ENCODE measurements around the gene EGFR. TPM values are rescaled to one million over a fixed set of nuclear protein-coding genes. Genes with fewer than 3 reads are reported as not detected.

EGFR gene
- total RNA-seq, 1 donor from 2014 or later: 10.1 TPM

DNA sequence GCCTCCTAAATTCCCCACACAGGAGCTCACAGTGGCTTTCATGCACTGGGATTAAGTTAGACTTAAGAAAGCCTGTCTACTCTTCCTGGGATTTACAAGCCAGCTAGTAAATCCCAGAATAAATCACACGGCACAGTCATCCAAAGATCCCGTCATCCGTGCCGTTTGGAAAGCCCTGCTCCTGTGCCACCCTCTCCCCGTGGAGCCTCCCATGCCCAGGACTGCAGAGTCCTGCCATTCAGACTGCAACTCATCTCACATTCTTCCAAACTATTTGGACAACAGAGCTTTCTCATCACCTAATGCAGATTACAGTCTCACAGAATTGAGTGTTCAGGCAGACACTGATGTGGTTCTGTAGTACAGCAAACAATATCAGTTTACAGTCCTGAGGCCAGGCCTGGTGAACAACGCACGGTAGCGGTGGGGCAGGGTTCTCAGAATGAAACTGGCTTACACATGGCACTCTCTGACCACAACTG, 166.5 kb downstream of the EGFR start:
- intact Hi-C loops (cut with DNase I): no loop called here
- ATAC-seq (ENCODE audit: poor library complexity): no peak
- DNase-seq: no peak

DNA sequence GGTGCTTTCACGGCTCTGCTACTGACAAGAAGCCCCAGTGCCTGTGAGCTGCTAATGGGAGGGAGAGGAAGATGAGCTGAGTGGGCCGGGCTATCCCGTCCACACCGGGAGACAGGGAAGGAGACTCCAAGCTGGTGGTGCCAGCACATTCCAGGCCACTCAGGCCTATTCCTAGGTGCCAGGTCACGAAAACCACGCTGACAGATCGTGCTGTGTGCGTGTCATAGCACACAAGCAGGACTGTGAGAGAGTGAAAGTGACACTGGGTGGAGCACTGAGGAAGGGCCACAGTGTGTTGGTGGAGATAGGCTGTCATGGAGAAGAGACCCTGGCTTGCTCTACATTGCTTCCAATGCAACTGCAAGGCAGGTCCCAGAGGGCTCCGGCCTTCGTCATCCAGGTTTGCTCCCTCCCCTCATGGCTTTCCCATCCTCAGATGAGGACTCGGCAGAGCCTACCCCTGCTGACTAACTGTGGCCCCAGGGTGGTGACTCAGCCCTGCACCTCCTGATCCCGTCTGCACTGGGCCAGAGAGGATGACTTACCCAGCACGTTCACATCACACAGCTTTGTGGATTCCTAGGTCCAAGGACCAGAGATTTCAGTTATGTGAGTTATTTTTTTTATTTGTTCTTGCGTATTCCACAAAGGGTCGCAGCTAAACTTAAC, 167.3 kb downstream of the EGFR start:
- ATAC-seq (ENCODE audit: poor library complexity) (no peak), DNase-seq (no peak)
- intact Hi-C loops (cut with DNase I): no loop called here

DNA sequence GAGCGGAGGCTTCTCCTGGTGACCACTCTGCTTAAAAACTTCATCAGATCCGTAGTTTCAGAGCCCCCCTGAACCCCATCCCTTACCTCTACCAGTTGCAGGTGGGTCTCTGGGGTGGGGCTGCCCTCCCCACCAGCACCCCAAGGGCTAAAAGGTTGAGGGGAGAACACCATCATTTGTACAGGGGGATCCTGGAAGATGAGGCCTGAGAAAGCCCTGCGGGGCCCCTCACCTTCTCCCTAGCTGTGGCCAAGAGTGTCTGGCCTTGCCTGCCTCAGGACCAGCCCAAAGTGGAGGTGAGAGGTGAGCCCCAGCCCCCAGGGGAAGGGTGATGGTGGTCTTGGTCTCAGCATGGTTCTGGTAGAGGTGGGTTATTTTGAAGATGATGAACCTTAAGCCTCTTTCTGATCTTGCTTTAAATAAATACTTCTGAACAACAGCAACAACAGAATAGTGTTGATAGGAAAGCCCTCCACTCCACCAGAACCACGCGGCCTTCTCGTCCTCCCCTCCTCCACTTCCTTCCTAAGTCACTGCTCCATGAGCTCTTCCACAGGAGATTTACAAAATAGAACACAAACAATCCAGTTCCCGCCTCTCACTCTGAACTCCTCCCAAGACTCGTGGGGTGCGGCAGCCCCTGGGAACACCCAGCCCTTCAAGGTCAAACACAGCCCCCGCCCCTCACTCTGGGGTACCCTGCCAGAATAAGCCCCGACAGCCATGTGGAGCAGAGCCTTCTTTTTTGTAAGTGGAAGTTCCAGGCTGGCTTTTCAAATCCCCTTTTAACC, 169.1 kb downstream of the EGFR start:
- intact Hi-C loops (cut with DNase I): no loop called here
- DNase-seq (peak; percentile 61), ATAC-seq (ENCODE audit: poor library complexity) (peak; percentile 43)

GRCh38 chr7:55188590-55189138, 169.8 kb downstream of the EGFR start:
- intact Hi-C loops (cut with DNase I): no loop called here
- DNase-seq (no peak), ATAC-seq (ENCODE audit: poor library complexity) (no peak)

DNA sequence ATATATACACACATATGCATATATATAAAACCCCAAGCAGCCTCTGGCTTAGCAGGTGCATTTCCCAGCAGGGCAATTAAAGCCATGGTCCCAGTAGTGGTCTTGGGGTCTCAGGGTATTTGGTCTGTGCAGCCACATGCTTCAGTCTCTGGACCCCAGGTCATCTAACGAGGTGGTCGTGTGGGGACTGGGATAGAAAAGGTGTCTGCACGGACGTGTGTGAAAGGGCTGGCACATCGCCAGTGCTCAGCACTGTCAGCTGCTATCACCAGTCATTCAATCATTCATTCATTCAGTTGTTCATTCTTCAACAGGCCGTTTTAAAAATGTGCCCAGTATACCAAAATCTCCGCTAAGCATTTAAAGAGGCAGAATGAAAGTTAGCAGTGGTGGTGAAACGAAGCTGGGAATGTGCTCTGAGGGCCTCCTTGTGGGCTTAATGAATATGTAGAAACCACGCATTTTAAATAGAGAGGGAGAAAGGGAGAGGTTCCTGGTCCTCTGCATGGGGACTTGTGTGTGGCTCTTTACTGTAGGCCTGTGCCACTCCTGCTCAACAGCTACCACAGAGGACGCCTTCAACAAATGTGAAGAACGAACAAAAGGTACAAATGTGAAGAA, 170.4 kb downstream of the EGFR start:
- intact Hi-C loops (cut with DNase I): no loop called here
- DNase-seq (no peak), ATAC-seq (ENCODE audit: poor library complexity) (no peak)

GRCh38 chr7:55189878-55190436, 171.1 kb downstream of the EGFR start:
- ATAC-seq (ENCODE audit: poor library complexity) (no peak), DNase-seq (no peak)
- intact Hi-C loops (cut with DNase I): no loop called here

GRCh38 chr7:55190511-55191160, 171.8 kb downstream of the EGFR start:
- no peak for DNase-seq
- intact Hi-C loops (cut with DNase I): no loop called here
- ATAC-seq (ENCODE audit: poor library complexity): no peak

DNA sequence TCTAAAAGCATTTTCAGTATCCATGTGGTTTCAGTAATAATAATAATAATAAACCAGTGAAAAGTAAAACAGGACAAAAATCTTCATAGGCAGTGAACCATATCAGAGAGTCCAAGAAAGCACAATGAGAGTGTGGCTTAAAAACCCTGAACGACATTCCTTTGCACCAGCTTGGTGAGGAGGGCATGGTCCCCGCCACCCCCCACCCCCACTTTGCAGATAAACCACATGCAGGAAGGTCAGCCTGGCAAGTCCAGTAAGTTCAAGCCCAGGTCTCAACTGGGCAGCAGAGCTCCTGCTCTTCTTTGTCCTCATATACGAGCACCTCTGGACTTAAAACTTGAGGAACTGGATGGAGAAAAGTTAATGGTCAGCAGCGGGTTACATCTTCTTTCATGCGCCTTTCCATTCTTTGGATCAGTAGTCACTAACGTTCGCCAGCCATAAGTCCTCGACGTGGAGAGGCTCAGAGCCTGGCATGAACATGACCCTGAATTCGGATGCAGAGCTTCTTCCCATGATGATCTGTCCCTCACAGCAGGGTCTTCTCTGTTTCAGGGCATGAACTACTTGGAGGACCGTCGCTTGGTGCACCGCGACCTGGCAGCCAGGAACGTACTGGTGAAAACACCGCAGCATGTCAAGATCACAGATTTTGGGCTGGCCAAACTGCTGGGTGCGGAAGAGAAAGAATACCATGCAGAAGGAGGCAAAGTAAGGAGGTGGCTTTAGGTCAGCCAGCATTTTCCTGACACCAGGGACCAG, 172.5 kb downstream of the EGFR start:
- DNase-seq: no peak

GRCh38 chr7:55191926-55192692, 173.3 kb downstream of the EGFR start:
- no peak for ATAC-seq (ENCODE audit: poor library complexity)
- no peak for DNase-seq
- intact Hi-C loops (cut with DNase I): no loop called here

More for the DNA sequence above, 172.5 kb downstream of the EGFR start:
- intact Hi-C loops (cut with DNase I): no loop called here
- no peak for ATAC-seq (ENCODE audit: poor library complexity)

- ATAC-seq (ENCODE audit: poor library complexity) (no peak), DNase-seq (no peak)
- intact Hi-C loops (cut with DNase I): no loop called here
Measured at GRCh38 chr7:55192723-55193122, 173.9 kb downstream of the EGFR start.

DNA sequence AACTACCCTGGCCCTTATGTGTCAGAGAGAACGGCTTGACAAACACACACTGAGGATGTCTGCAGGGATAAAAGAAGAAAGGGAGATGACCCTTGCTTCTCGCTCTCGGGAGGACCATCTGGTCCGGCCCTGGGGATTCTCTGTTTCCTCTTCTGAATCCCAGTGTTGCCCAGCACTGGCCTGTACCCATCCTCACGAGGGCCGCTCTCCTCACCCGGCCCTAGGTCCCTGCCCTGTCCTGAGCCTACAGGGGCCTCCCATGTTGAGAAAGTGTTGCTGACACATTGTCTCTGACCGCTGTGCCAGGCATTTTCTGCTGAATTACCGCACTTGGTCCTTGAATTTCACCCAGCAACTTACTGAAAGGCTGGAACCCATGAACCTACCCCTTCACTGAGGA, 174.4 kb downstream of the EGFR start:
- no peak for ATAC-seq (ENCODE audit: poor library complexity)
- no peak for DNase-seq
- intact Hi-C loops (cut with DNase I): no loop called here

- intact Hi-C loops (cut with DNase I): no loop called here
- no peak for DNase-seq
Measured at GRCh38 chr7:55194522-55194921, 175.7 kb downstream of the EGFR start.

GRCh38 chr7:55198634-55199392, 180.0 kb downstream of the EGFR start:
- ATAC-seq (ENCODE audit: poor library complexity) (no peak), DNase-seq (no peak)
- intact Hi-C loops (cut with DNase I): no loop called here

More at GRCh38 chr7:55194522-55194921, 175.7 kb downstream of the EGFR start:
- no peak for ATAC-seq (ENCODE audit: poor library complexity)

- ATAC-seq (ENCODE audit: poor library complexity) (peak; percentile 64), DNase-seq (no peak)
- intact Hi-C loops (cut with DNase I): no loop called here
Measured at GRCh38 chr7:55199418-55199817, 180.6 kb downstream of the EGFR start.

DNA sequence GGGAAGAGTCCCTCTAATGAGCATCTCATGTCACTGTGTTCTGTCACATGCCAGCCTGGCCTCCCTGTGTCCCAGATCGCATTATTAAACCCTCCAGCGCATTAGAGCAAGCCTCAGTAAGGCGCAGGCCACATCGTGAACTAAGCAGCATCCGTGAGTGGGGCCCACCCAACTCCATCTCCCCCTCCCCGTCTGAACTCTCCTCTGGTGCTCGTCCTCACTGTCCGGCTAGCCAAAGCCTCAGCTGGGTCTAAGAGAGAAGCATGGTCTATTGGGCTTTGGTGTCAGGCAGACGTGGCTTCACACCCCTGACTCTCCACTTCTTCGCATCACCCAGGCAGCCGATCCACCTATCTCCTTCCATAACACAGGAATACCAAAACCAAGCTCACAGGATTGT, 181.6 kb downstream of the EGFR start:
- intact Hi-C loops (cut with DNase I): no loop called here
- DNase-seq (no peak), ATAC-seq (ENCODE audit: poor library complexity) (no peak)

GRCh38 chr7:55202150-55202913, 183.5 kb downstream of the EGFR start:
- intact Hi-C loops (cut with DNase I): no loop called here

More at GRCh38 chr7:55202150-55202913, 183.5 kb downstream of the EGFR start:
- no peak for ATAC-seq (ENCODE audit: poor library complexity)
- DNase-seq: no peak
